Adrenal gland (tissue), 12 donors: ENCODE data around the gene DCHS1. TPM values are rescaled to one million over a fixed set of nuclear protein-coding genes. Genes with fewer than 3 reads are reported as not detected.

Experiments used
- DNase-seq, 7 donors: peaks; one replicate each; pipeline ENCODE4 v3.0.0-alpha.2; 2019 to 2020
- H3K27ac ChIP-seq, 5 donors: fragments of 200-600 bp; sonication (generic) in 4 of 5; 1 replicate in 3 of 5; 2 replicates in 2 of 5; pipeline versions ENCODE4 v1.5.1 to v1.8.0; 2016 to 2020; ENCODE audit warnings: mild to moderate bottlenecking in 1 of 5
- H3K27me3 ChIP-seq: fragments of 200-600 bp; 2 replicates; pipeline ENCODE4 v1.8.0; 2021
- H3K36me3 ChIP-seq, 2 donors: fragments of 200-600 bp; replicated peaks in 1 of 2; 1 replicate in 1 of 2; 2 replicates in 1 of 2; pipeline versions ENCODE4 v1.5.1 to v1.8.0; 2018 to 2022
- H3K4me1 ChIP-seq, 2 donors: fragments of 200-600 bp; replicated peaks in 1 of 2; 1 replicate in 1 of 2; 2 replicates in 1 of 2; pipeline versions ENCODE4 v1.5.1 to v1.8.0; 2018 to 2021
- H3K4me3 ChIP-seq, 4 donors: fragments of 200-600 bp; sonication (generic) in 3 of 4; one replicate each; pipeline ENCODE4 v1.5.1; 2016 to 2018
- H3K9me3 ChIP-seq, 3 donors: fragments of 200-600 bp; sonication (generic) in 1 of 3; replicated peaks in 1 of 3; 1 replicate in 2 of 3; 2 replicates in 1 of 3; pipeline versions ENCODE4 v1.5.1 to v1.8.0; 2016 to 2021
- CTCF ChIP-seq, 6 experiments: fragments of 450-650 bp in 4 of 6; fragments of 200-600 bp in 2 of 6; sonication (generic) in 1 of 6; IDR thresholded peaks; 1 replicate in 5 of 6; 2 replicates in 1 of 6; pipeline versions ENCODE4 v1.5.1 to v1.8.0; 2016 to 2021; ENCODE audit warnings: antibody characterized with exemption in 6 of 6, mild to moderate bottlenecking in 2 of 6, moderate library complexity in 1 of 6
- POLR2A ChIP-seq, 2 donors: fragments of 450-650 bp; IDR thresholded peaks; one replicate each; pipeline ENCODE4 v1.6.1; 2017; ENCODE audit warnings: antibody characterized with exemption in 2 of 2, mild to moderate bottlenecking in 2 of 2, moderate library complexity in 1 of 2
- WGBS, 4 donors: extraction: QIAGEN DNeasy Blood & Tissue Kit in 2 of 4; methylation state at CpG; one replicate each; pipeline versions ENCODE4 v1.1.5 to v1.1.7; 2013 to 2017; 5-methylcytosine and 5-hydroxymethylcytosine counted together
- intact Hi-C, 2 donors: fragments of 100-400 bp; cut with DNase I; formaldehyde crosslinking; loops; one replicate each; pipeline versions ENCODE4 v1.14.1 to v1.15.0; 2022 to 2023
- polyA plus RNA-seq, 3 donors: library from polyadenylated mRNA; stranded (reverse); fragments of 200-250 nt in 2 of 3; fragments of 350-450 nt in 1 of 3; fragmentation: Illumina TruSeq in 1 of 3; extraction: RNeasy Lipid Tissue Mini Kit (QIAGEN cat#74804) in 1 of 3; gene quantifications; one replicate each; pipeline ENCODE4 v1.2.3, GENCODE V29; 2013 to 2014
- total RNA-seq, 9 donors: library from RNA; depleted of rRNA in 4 of 9; stranded (reverse); fragments of >200 nt in 4 of 9; fragments of 120-200 nt in 1 of 9; fragmentation: NEBNext Ultra II Directional in 1 of 9; extraction: Animal tissue kit (Norgen Biotek cat#: 25700) in 1 of 9; gene quantifications; one replicate each; pipeline versions ENCODE4 v1.1.0 to v1.2.4, GENCODE V29; 2013 to 2023
- donor health status: healthy with polysubstance abuse.
- donor health status: Bipolar disorder and iron deficiency.
- donor health status: DM: yes; HTN: yes; CAD: no.
- donor health status: DM: no; HTN: no; CAD: no.
- donor health status: DM: no; HTN: no; CAD: no.
- donor health status: DM: yes; HTN: yes; CAD: no.

Gene DCHS1
- total and polyA plus RNA-seq, 12 donors, result 1.3 to 15.3 (median 11.3) TPM

DNA sequence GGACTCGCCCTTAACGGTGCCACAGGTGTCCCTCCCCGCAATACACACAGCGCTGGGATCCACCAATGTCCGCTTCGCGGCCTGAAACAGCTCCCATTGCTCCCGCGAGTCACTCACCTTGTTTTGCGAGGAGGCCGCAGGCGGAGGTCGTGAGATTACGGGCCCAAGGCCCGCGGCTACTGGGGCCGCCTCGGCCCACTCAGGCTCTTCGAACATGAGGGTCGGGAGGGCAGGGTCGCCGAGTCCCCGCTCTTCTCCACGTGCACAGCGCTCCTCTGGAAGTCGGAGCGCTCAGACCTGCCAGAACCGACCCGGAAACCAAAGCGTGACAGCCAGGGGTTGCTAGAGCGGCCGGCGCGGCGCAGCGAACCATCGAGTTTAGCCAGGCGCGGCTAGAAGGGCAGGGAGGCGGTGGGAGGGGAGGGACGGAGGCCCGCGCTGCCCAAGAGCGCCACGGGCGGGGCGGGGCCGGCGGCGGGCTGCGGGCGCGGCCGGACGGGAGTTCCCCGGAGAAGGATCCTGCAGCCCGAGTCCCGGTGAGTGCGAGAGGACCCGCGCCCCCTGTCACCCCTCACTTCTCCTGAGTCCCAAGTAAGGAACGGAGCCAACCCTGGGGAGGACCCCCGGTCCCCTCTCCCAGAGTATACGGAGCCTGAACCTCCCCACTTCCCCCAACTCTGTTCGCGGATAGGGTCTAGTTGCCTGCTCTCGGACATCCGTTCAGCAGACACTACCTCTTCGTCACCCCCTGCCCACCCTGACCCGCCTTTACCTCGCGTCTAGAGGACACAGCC is 52.1 kb downstream of the DCHS1 start, which contains the start of the genes ILK and RRP8:
ILK (plus strand) TSS at position 488 of the 794 bp plus-strand sequence. CDS start 498 bp downstream, outside the sequence.
RRP8 (minus strand) TSS at position 330 of the 794 bp plus-strand sequence; CDS start at position 216, 114 bp downstream.
- H3K27me3 ChIP-seq, result no peaks in the 10 kb centered on the region
- TF ChIP-seq POLR2A (IDR thresholded peaks at IDR 0.05), result peak; percentile 69 to 78
- TF ChIP-seq CTCF (IDR thresholded peaks at IDR 0.05), result peak in 5 of 6 experiments; percentile 8 to 37 (median 18)
- peak; percentile 90 to 95 (median 93) for DNase-seq
- no peaks in the 10 kb centered on the region for H3K9me3 ChIP-seq
- intact Hi-C loops, result loop anchor here in 1 of 2 donors (5.0 to 10.0 kb wide), 2 partner anchors 69 to 79 kb away; partner anchors contain the start of gene MRPL17
- 0 to 1% (median 0%) methylated on average over 26 to 72 of the region's 72 CpGs for whole genome bisulfite sequencing, 4 donors
- peak within 1 kb of the TSS; percentile 48 to 95 (median 88) for H3K4me3 ChIP-seq
- H3K4me1 ChIP-seq, result peaks cover 34 to 55% of the 10 kb centered on the region in 2 donors
- peaks cover 0 to 40% of the 10 kb centered on the region in 2 donors for H3K36me3 ChIP-seq
- H3K27ac ChIP-seq, result peak within 1 kb of the TSS; percentile 34 to 98 (median 90)

- DNase-seq, result peak in 1 of 7 donors; percentile 33
- Histone ChIP-seq H3K36me3 (peaks cover 0 to 33% of the 10 kb centered on the region in 2 donors), H3K4me1 (peaks cover 29 to 51% of the 10 kb centered on the region in 2 donors), H3K9me3 (no peaks in the 10 kb centered on the region), H3K27ac (peak overlapping the region in 2 of 5 donors; percentile 90 to 91), H3K4me3 (peak overlapping the region in 3 of 4 donors; percentile 44 to 95 (median 83)), H3K27me3 (no peaks in the 10 kb centered on the region)
- intact Hi-C loops, result loop anchor here in 1 of 2 donors (5.0 to 10.0 kb wide), 2 partner anchors 68 to 80 kb away; partner anchors contain the start of gene MRPL17
- 45 to 55% (median 54%) methylated on average over 7 of the region's 7 CpGs for WGBS, 4 donors
- TF ChIP-seq CTCF (IDR thresholded peaks at IDR 0.05) (no peak), POLR2A (IDR thresholded peaks at IDR 0.05) (no peak)
Measured at GRCh38 chr11:6602096-6602940, 53.3 kb downstream of the DCHS1 start.

DNA sequence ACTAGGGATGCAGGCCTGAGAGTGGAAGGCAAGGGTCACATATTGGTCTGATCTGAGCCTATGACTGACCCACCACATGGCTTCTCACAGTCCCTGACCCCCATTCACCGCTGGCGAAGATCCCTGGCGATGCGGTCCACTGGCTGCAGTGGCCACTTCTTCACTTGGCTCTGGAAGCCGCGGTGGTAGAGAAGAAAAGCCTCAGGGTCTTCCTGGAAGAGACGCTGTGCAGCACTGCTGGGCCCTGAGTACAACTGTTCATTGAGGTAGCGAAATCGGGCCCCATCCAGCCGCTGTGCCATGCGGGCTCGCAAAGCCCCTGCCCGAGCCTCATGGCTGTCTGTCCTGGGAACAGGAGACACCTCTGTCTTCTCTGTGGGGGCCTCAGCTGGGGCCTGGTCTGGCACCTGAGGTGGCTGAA is 54.6 kb downstream of the DCHS1 start:
- peak in 1 of 7 donors; percentile 51 for DNase-seq
- Histone ChIP-seq H3K4me3 (no peak overlapping the region), H3K4me1 (peaks cover 18 to 39% of the 10 kb centered on the region in 2 donors), H3K36me3 (peaks cover 0 to 39% of the 10 kb centered on the region in 2 donors), H3K27me3 (no peaks in the 10 kb centered on the region), H3K27ac (no peak overlapping the region), H3K9me3 (no peaks in the 10 kb centered on the region)
- WGBS, 4 donors, result 98 to 99% (median 98%) methylated on average over 9 to 13 of the region's 13 CpGs
- intact Hi-C loops, result loop anchor here in 1 of 2 donors (5.0 to 10.0 kb wide), 2 partner anchors 66 to 81 kb away; partner anchors contain the start of gene MRPL17
- TF ChIP-seq POLR2A (IDR thresholded peaks at IDR 0.05), result no peak
- TF ChIP-seq CTCF (IDR thresholded peaks at IDR 0.05), result no peak
